HCT116 (cell line): ENCODE measurements around the gene SIVA1.

ENCODE experiments used
- EGR1 ChIP-seq: IDR thresholded peaks from 2 replicates; pipeline ENCODE4 v1.6.1; 2012; ENCODE audit warnings: low read depth
- EZH2 ChIP-seq: fragments of 200-600 bp; sonication (generic); IDR thresholded peaks from 2 replicates; pipeline ENCODE4 v1.6.1; 2017; ENCODE audit warnings: antibody characterized with exemption, mixed run types
- EZH2phosphoT487 ChIP-seq: fragments of 200-600 bp; IDR thresholded peaks from 2 replicates; pipeline ENCODE4 v1.6.1; 2018; ENCODE audit warnings: antibody characterized with exemption, borderline replicate concordance
- JUND ChIP-seq: IDR thresholded peaks from 2 replicates; pipeline ENCODE4 v1.6.1; 2012
- POLR2A ChIP-seq: IDR thresholded peaks from 2 replicates; pipeline ENCODE4 v1.7.0; 2011; ENCODE audit warnings: borderline replicate concordance; ENCODE audit not compliant: insufficient read depth, insufficient read length; ENCODE audit errors: extremely low read depth
- TCF7L2 ChIP-seq: IDR thresholded peaks from 2 replicates; pipeline ENCODE4 v1.7.0; 2011; ENCODE audit warnings: borderline replicate concordance, inconsistent platforms; ENCODE audit not compliant: insufficient read depth, insufficient read length; ENCODE audit errors: extremely low read depth
- YY1 ChIP-seq: IDR thresholded peaks from 2 replicates; pipeline ENCODE4 v1.6.1; 2011; ENCODE audit warnings: low read length, low read depth, moderate library complexity, mild to moderate bottlenecking; ENCODE audit not compliant: insufficient replicate concordance; ENCODE audit errors: extremely low read depth
- ZNF274 ChIP-seq: fragments of 200-500 bp; sonication (Bioruptor generic); IDR thresholded peaks from 2 replicates; pipeline ENCODE4 v1.6.1; 2014; ENCODE audit warnings: mild to moderate bottlenecking, low read depth, low read length, inconsistent platforms
- TF ChIP-seq, protein P1 (sequence below), 3 experiments: fragments of 200-600 bp in 1 of 3; sonication (generic) in 1 of 3; IDR thresholded peaks in 2 of 3; conservative IDR thresholded peaks in 1 of 3; 2 replicates each; pipeline ENCODE4 v1.5.1; 2012 to 2017; ENCODE audit warnings: low read depth in 2 of 3, low read length in 2 of 3, antibody characterized with exemption in 1 of 3, borderline replicate concordance in 1 of 3, control low read depth in 1 of 3, mild to moderate bottlenecking in 1 of 3, mixed read lengths in 1 of 3, mixed run types in 1 of 3, moderate library complexity in 1 of 3; ENCODE audit not compliant: insufficient read depth in 1 of 3
- TF ChIP-seq, protein P2 (sequence below): IDR thresholded peaks from 2 replicates; pipeline ENCODE4 v1.6.1; 2012; ENCODE audit warnings: low read depth

DNA sequence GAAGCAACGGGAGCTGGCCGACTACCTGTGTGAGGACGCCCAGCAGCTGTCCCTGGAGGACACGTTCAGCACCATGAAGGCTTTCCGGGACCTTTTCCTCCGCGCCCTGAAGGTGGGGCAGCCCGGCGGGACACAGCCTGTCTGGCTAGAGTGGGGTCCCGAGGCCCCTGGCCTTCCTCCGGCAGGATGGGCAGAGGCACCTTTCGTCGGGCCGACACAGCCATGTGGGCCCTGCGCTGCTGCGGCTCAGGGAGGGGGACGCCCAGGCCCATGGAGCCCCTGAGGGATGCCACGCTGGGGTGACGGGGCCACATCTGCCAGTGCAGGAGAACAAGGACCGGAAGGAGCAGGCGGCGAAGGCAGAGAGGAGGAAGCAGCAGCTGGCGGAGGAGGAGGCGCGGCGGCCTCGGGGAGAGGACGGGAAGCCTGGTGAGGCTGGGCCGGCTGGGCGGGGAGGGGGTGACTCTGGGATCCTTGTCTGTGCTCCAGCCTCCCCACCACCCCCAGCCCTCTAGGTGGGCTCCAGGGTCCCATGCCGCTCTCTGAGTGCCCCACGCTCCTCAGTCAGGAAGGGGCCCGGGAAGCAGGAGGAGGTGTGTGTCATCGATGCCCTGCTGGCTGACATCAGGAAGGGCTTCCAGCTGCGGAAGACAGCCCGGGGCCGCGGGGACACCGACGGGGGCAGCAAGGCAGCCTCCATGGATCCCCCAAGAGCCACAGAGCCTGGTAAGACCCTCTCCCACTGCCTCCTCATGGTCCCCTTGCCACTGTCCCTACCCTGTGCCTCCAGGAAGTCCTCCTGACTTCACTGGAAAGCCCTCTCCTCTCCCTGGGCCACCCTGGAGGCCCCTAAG, 39.8 kb upstream of the SIVA1 start:
- TF ChIP-seq, protein P1, sequence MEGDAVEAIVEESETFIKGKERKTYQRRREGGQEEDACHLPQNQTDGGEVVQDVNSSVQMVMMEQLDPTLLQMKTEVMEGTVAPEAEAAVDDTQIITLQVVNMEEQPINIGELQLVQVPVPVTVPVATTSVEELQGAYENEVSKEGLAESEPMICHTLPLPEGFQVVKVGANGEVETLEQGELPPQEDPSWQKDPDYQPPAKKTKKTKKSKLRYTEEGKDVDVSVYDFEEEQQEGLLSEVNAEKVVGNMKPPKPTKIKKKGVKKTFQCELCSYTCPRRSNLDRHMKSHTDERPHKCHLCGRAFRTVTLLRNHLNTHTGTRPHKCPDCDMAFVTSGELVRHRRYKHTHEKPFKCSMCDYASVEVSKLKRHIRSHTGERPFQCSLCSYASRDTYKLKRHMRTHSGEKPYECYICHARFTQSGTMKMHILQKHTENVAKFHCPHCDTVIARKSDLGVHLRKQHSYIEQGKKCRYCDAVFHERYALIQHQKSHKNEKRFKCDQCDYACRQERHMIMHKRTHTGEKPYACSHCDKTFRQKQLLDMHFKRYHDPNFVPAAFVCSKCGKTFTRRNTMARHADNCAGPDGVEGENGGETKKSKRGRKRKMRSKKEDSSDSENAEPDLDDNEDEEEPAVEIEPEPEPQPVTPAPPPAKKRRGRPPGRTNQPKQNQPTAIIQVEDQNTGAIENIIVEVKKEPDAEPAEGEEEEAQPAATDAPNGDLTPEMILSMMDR (IDR thresholded peaks at IDR 0.05 in 2 of 3, conservative IDR thresholded peaks at IDR 0.05 in 1 of 3; ENCODE audit: borderline replicate concordance in 1 of 3, insufficient read depth in 1 of 3, low read depth in 2 of 3, low read length in 2 of 3), result no peak
- TF ChIP-seq EZH2phosphoT487 (no peak), ZNF274 (no peak), EZH2 (no peak), POLR2A (no peak), YY1 (no peak), TCF7L2 (no peak), EGR1 (no peak), JUND (no peak)
- TF ChIP-seq, protein P2, sequence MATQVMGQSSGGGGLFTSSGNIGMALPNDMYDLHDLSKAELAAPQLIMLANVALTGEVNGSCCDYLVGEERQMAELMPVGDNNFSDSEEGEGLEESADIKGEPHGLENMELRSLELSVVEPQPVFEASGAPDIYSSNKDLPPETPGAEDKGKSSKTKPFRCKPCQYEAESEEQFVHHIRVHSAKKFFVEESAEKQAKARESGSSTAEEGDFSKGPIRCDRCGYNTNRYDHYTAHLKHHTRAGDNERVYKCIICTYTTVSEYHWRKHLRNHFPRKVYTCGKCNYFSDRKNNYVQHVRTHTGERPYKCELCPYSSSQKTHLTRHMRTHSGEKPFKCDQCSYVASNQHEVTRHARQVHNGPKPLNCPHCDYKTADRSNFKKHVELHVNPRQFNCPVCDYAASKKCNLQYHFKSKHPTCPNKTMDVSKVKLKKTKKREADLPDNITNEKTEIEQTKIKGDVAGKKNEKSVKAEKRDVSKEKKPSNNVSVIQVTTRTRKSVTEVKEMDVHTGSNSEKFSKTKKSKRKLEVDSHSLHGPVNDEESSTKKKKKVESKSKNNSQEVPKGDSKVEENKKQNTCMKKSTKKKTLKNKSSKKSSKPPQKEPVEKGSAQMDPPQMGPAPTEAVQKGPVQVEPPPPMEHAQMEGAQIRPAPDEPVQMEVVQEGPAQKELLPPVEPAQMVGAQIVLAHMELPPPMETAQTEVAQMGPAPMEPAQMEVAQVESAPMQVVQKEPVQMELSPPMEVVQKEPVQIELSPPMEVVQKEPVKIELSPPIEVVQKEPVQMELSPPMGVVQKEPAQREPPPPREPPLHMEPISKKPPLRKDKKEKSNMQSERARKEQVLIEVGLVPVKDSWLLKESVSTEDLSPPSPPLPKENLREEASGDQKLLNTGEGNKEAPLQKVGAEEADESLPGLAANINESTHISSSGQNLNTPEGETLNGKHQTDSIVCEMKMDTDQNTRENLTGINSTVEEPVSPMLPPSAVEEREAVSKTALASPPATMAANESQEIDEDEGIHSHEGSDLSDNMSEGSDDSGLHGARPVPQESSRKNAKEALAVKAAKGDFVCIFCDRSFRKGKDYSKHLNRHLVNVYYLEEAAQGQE, result no peak
